H1 (cell line): ENCODE results near the gene MATK. TPM values are rescaled to one million over a fixed set of nuclear protein-coding genes. Genes with fewer than 3 reads are reported as not detected.

Experiments used
- CTCF ChIA-PET: fragments of 300-600 bp; sonication (Branson Sonifier 250); formaldehyde crosslinking; loops from one replicate; lab custom pipeline; 2021; ENCODE audit not compliant: partially characterized antibody; lab: Charles Lee
- POLR2A ChIA-PET: fragments of 300-600 bp; sonication (Branson Sonifier 250); formaldehyde crosslinking; loops from one replicate; lab custom pipeline; 2021; ENCODE audit warnings: inconsistent platforms; ENCODE audit not compliant: partially characterized antibody; lab: Charles Lee
- DNase-seq, 2 experiments: peaks; one replicate each; pipeline versions ENCODE4 v3.0.0 to v3.0.0-alpha.2; 2010 to 2022; ENCODE audit warnings: low spot score in 2 of 2, low read depth in 1 of 2, mixed read lengths in 1 of 2
- FAIRE-seq: peaks from 2 replicates; lab custom pipeline; 2011; peaks lifted over from hg19 to GRCh38; lab: Jason Lieb, UNC
- H2AFZ ChIP-seq: 2 replicates; pipeline ENCODE4 v1.8.1; 2012; ENCODE audit warnings: low read length, inconsistent platforms
- H2AK5ac ChIP-seq: 2 replicates; pipeline ENCODE4 v1.6.1; 2013; ENCODE audit warnings: low read depth, low read length
- H2BK120ac ChIP-seq: replicated peaks from 2 replicates; pipeline ENCODE3; 2013; ENCODE audit warnings: low read depth, low read length, inconsistent platforms
- H2BK12ac ChIP-seq: 2 replicates; pipeline ENCODE4 v1.6.1; 2013; ENCODE audit warnings: low read depth, low read length
- H2BK15ac ChIP-seq: 2 replicates; pipeline ENCODE4 v1.6.1; 2013; ENCODE audit warnings: low read length
- H2BK20ac ChIP-seq: 2 replicates; pipeline ENCODE4 v1.6.1; 2013; ENCODE audit warnings: low read length
- H2BK5ac ChIP-seq: 2 replicates; pipeline ENCODE4 v1.6.1; 2013; ENCODE audit warnings: low read depth, low read length
- H3K14ac ChIP-seq: 2 replicates; pipeline ENCODE4 v1.6.1; 2013; ENCODE audit warnings: inconsistent platforms; ENCODE audit not compliant: insufficient read length
- H3K18ac ChIP-seq: 2 replicates; pipeline ENCODE4 v1.6.1; 2013; ENCODE audit warnings: low read length; ENCODE audit errors: extremely low read depth
- H3K23ac ChIP-seq: 2 replicates; pipeline ENCODE4 v1.6.1; 2013; ENCODE audit warnings: inconsistent platforms; ENCODE audit not compliant: insufficient read length
- H3K23me2 ChIP-seq: 2 replicates; pipeline ENCODE4 v1.6.1; 2013; ENCODE audit warnings: low read depth, low read length
- H3K27ac ChIP-seq: 2 replicates; pipeline ENCODE4 v1.6.1; 2011; ENCODE audit warnings: low read depth, low read length, inconsistent platforms
- H3K27me3 ChIP-seq, 4 experiments: replicated peaks in 1 of 4; 1 replicate in 1 of 4; 2 replicates in 3 of 4; pipeline versions ENCODE4 v1.6.1 to v1.8.1; 2011 to 2013; ENCODE audit warnings: low read length in 3 of 4, mild to moderate bottlenecking in 3 of 4, inconsistent platforms in 2 of 4, mixed read lengths in 2 of 4, moderate library complexity in 1 of 4; ENCODE audit not compliant: control insufficient read depth in 3 of 4, insufficient read depth in 3 of 4; ENCODE audit errors: extremely low read depth in 1 of 4
- H3K36me3 ChIP-seq, 4 experiments: 2 replicates each; pipeline versions ENCODE4 v1.6.1 to v1.8.1; 2011 to 2013; ENCODE audit warnings: mild to moderate bottlenecking in 4 of 4, low read length in 3 of 4, moderate library complexity in 2 of 4, control low read depth in 1 of 4, inconsistent platforms in 1 of 4; ENCODE audit not compliant: insufficient read depth in 4 of 4, control insufficient read depth in 2 of 4
- H3K4ac ChIP-seq: replicated peaks from 2 replicates; pipeline ENCODE3; 2013; ENCODE audit warnings: low read length, low read depth, mixed read lengths, inconsistent platforms; ENCODE audit not compliant: insufficient read length
- H3K4me1 ChIP-seq, 4 experiments: replicated peaks in 1 of 4; 1 replicate in 1 of 4; 2 replicates in 3 of 4; pipeline versions ENCODE4 v1.6.1 to v1.8.1; 2011 to 2013; ENCODE audit warnings: low read length in 3 of 4, inconsistent platforms in 2 of 4, mixed read lengths in 1 of 4; ENCODE audit not compliant: insufficient read depth in 4 of 4, control insufficient read depth in 3 of 4
- H3K4me2 ChIP-seq, 2 experiments: 2 replicates each; pipeline versions ENCODE4 v1.6.1 to v1.8.1; 2011 to 2013; ENCODE audit warnings: low read depth in 2 of 2, low read length in 2 of 2, control low read depth in 1 of 2, inconsistent platforms in 1 of 2, mild to moderate bottlenecking in 1 of 2; ENCODE audit not compliant: insufficient read depth in 1 of 2
- H3K4me3 ChIP-seq, 4 experiments: fragments of 200-600, 300-600 bp in 1 of 4; sonication (generic), shearing (Covaris generic), sonication (Bioruptor Twin) in 1 of 4; 2 replicates each; pipeline versions ENCODE4 v1.5.1 to v1.8.1; 2011 to 2016; ENCODE audit warnings: low read length in 4 of 4, low read depth in 3 of 4, control low read depth in 2 of 4, inconsistent platforms in 2 of 4, mild to moderate bottlenecking in 2 of 4, mixed read lengths in 1 of 4, moderate library complexity in 1 of 4; ENCODE audit not compliant: insufficient read depth in 2 of 4; ENCODE audit errors: extremely low read depth in 1 of 4
- H3K56ac ChIP-seq: replicated peaks from 2 replicates; pipeline ENCODE3; 2013; ENCODE audit warnings: low read depth, mild to moderate bottlenecking, mixed read lengths, low read length, inconsistent platforms; ENCODE audit not compliant: insufficient read length
- H3K79me1 ChIP-seq: 2 replicates; pipeline ENCODE4 v1.6.1; 2013; ENCODE audit warnings: low read depth, low read length, control low read depth
- H3K79me2 ChIP-seq, 2 experiments: 2 replicates each; pipeline versions ENCODE4 v1.6.1 to v1.8.1; 2012 to 2013; ENCODE audit warnings: low read length in 2 of 2, mild to moderate bottlenecking in 2 of 2, inconsistent platforms in 1 of 2; ENCODE audit not compliant: insufficient read depth in 2 of 2, control insufficient read depth in 1 of 2
- H3K9ac ChIP-seq, 4 experiments: replicated peaks in 1 of 4; 1 replicate in 1 of 4; 2 replicates in 3 of 4; pipeline versions ENCODE4 v1.6.1 to v1.8.1; 2011 to 2013; ENCODE audit warnings: low read depth in 3 of 4, low read length in 3 of 4, control low read depth in 2 of 4, mild to moderate bottlenecking in 2 of 4, moderate library complexity in 2 of 4, inconsistent platforms in 1 of 4; ENCODE audit errors: extremely low read depth in 1 of 4
- H3K9me3 ChIP-seq, 2 experiments: 2 replicates each; pipeline versions ENCODE4 v1.6.1 to v1.8.1; 2012 to 2013; ENCODE audit warnings: mild to moderate bottlenecking in 2 of 2, moderate library complexity in 2 of 2, control low read depth in 1 of 2, inconsistent platforms in 1 of 2, low read depth in 1 of 2, low read length in 1 of 2, mixed read lengths in 1 of 2; ENCODE audit not compliant: insufficient read depth in 2 of 2
- H4K20me1 ChIP-seq, 2 experiments: replicated peaks in 1 of 2; 2 replicates each; pipeline versions ENCODE3 to v1.8.1; 2011 to 2013; ENCODE audit warnings: inconsistent platforms in 2 of 2, low read length in 2 of 2, mild to moderate bottlenecking in 1 of 2; ENCODE audit not compliant: insufficient read depth in 2 of 2, control insufficient read depth in 1 of 2
- H4K5ac ChIP-seq: 2 replicates; pipeline ENCODE4 v1.6.1; 2013; ENCODE audit warnings: low read length, low read depth, mixed read lengths, inconsistent platforms; ENCODE audit not compliant: insufficient read length
- H4K8ac ChIP-seq: 2 replicates; pipeline ENCODE4 v1.8.0; 2013; ENCODE audit warnings: mild to moderate bottlenecking, moderate library complexity, low read length, inconsistent platforms; ENCODE audit not compliant: insufficient read depth; ENCODE audit errors: extremely low read depth
- H4K91ac ChIP-seq: replicated peaks from 2 replicates; pipeline ENCODE3; 2013; ENCODE audit warnings: low read length, mixed read lengths, inconsistent platforms; ENCODE audit not compliant: insufficient read length
- EGR1 ChIP-seq: IDR thresholded peaks from 2 replicates; pipeline ENCODE4 v1.6.1; 2011; ENCODE audit warnings: low read depth, low read length, borderline replicate concordance
- FOSL1 ChIP-seq: IDR thresholded peaks from 2 replicates; pipeline ENCODE4 v1.6.1; 2011; ENCODE audit warnings: mild to moderate bottlenecking, low read depth, low read length, moderate library complexity; ENCODE audit not compliant: insufficient read depth
- HDAC6 ChIP-seq: IDR thresholded peaks from one replicate; pipeline ENCODE4 v1.7.1; 2012; ENCODE audit warnings: low read depth, mild to moderate bottlenecking, inconsistent platforms, low read length, moderate library complexity
- KDM5A ChIP-seq: fragments of 200-600 bp; IDR thresholded peaks from 2 replicates; pipeline ENCODE4 v1.7.1; 2012; ENCODE audit warnings: mild to moderate bottlenecking, low read length, inconsistent platforms, mixed read lengths
- RAD21 ChIP-seq, 2 experiments: IDR thresholded peaks in 1 of 2; conservative IDR thresholded peaks in 1 of 2; 2 replicates each; pipeline ENCODE4 v1.6.1; 2011; ENCODE audit warnings: low read depth in 2 of 2, low read length in 2 of 2, improper control_type of control experiment in 1 of 2, inconsistent platforms in 1 of 2, mild to moderate bottlenecking in 1 of 2, moderate library complexity in 1 of 2
- SAP30 ChIP-seq: fragments of 300-600 bp; sonication (generic); IDR thresholded peaks from 2 replicates; pipeline ENCODE4 v1.7.1; 2012; ENCODE audit warnings: low read length, moderate library complexity, mild to moderate bottlenecking, inconsistent platforms; ENCODE audit not compliant: insufficient read depth, insufficient replicate concordance
- TAF7 ChIP-seq: optimal IDR thresholded peaks from 2 replicates; pipeline ENCODE3; 2011; ENCODE audit warnings: low read depth, mild to moderate bottlenecking, inconsistent platforms, low read length, moderate library complexity, borderline replicate concordance
- YY1 ChIP-seq: IDR thresholded peaks from 2 replicates; pipeline ENCODE4 v1.6.1; 2011; ENCODE audit warnings: low read depth, mild to moderate bottlenecking, low read length
- WGBS, 2 experiments: shearing (Covaris generic) in 1 of 2; methylation state at CpG; one replicate each; pipeline versions ENCODE4 v1.1.6 to v1.1.7; 2013 to 2015; ENCODE audit warnings: low lambda C conversion rate in 2 of 2, mixed read lengths in 2 of 2, inconsistent platforms in 1 of 2, low coverage in 1 of 2, missing lambda C conversion rate in 1 of 2; ENCODE audit not compliant: insufficient replicate concordance in 2 of 2, insufficient coverage in 1 of 2, insufficient read length in 1 of 2; ENCODE audit errors: extremely low coverage in 1 of 2, missing lambda C conversion rate in 1 of 2; 5-methylcytosine and 5-hydroxymethylcytosine counted together
- polyA plus RNA-seq, 7 experiments: library from polyadenylated mRNA; depleted of rRNA in 3 of 7; stranded (reverse) in 5 of 7; unstranded in 2 of 7; fragments of >200 nt in 5 of 7; fragments of 200-250 nt in 2 of 7; gene quantifications; 1 replicate in 5 of 7; 2 replicates in 1 of 7; 4 replicates in 1 of 7; pipeline versions ENCODE4 v1.2.1 to v1.2.3, GENCODE V29; 2011 to 2013; ENCODE audit warnings: missing spikeins in 2 of 7, mixed read lengths in 2 of 7
- total RNA-seq: library from RNA; stranded (reverse); fragmentation: NEBNext Ultra II Directional; extraction: Animal tissue kit (Norgen Biotek cat#: 25700); gene quantifications from 2 replicates; pipeline ENCODE4 v1.2.1, GENCODE V29; 2021
- TF ChIP-seq, protein P1 (sequence below): IDR thresholded peaks from 2 replicates; pipeline ENCODE4 v1.6.1; 2011; ENCODE audit warnings: low read depth, mild to moderate bottlenecking, low read length; ENCODE audit not compliant: insufficient read depth
- TF ChIP-seq, protein P2 (sequence below): IDR thresholded peaks from 2 replicates; pipeline ENCODE4 v1.6.1; 2012; ENCODE audit warnings: low read length, inconsistent platforms

The MATK gene
- total and polyA plus RNA-seq, 2 of the 8 experiments (the other 6 are each of a cell fraction or from before 2014, with no cell fraction given) = 20.5 to 21.4 TPM

DNA sequence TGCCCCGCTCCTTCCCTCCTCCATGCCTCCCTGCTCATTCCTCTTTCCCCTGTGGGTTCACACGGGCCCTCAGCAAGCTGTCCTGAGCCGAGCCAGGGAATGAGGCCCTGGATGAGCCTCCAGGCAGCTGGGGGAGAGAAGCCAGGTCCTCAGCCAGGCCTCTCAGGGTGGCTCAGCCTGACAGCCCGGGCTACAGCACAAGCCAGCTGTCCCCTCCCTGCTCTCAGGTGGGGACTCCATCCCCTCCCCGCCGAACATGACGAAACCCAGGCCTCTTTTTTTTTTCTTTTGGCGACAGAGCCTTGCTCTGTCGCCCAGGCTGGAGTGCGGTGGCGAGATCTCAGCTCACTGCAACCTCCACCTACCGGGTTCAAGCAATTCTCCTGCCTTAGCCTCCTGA, 40.0 kb upstream of the MATK start:
- no peak overlapping the region for H3K23ac ChIP-seq
- no peak overlapping the region for H4K91ac ChIP-seq
- no peak overlapping the region for H2BK20ac ChIP-seq
- H3K79me2 ChIP-seq = no peaks in the 10 kb centered on the region
- peaks cover 0 to 5% (median under 1%) of the 10 kb centered on the region in 4 experiments; a peak in 3 of 7 replicates for H3K27me3 ChIP-seq
- no peak overlapping the region for H3K14ac ChIP-seq
- no peaks in the 10 kb centered on the region for H3K4me1 ChIP-seq
- H2AK5ac ChIP-seq = peak overlapping the region; percentile 53; the same call in 1 of the 2 replicates
- POLR2A ChIA-PET = no interaction called here
- H4K5ac ChIP-seq = no peak overlapping the region
- H3K36me3 ChIP-seq = no peaks in the 10 kb centered on the region
- no peak overlapping the region for H3K27ac ChIP-seq
- H2BK15ac ChIP-seq = no peak overlapping the region
- H4K20me1 ChIP-seq = peaks cover 0 to 3% of the 10 kb centered on the region in 2 experiments
- no peak overlapping the region for H3K18ac ChIP-seq
- no peak for DNase-seq
- no peak overlapping the region for H3K4me3 ChIP-seq
- WGBS, 2 experiments = 70% methylated on average over 4 of the region's 12 CpGs; no CpG with 5 or more reads in 1 of the 2 experiments
- peaks cover 2% of the 10 kb centered on the region; the same call in 1 of the 2 replicates for H3K23me2 ChIP-seq
- H3K9ac ChIP-seq = no peak overlapping the region
- no peak overlapping the region for H2BK5ac ChIP-seq
- H3K4me2 ChIP-seq = no peak overlapping the region
- no peak overlapping the region for H3K56ac ChIP-seq
- H3K79me1 ChIP-seq = no peaks in the 10 kb centered on the region
- no peak overlapping the region for H2BK12ac ChIP-seq
- no peak overlapping the region for H3K4ac ChIP-seq
- H4K8ac ChIP-seq = no peak overlapping the region; the same call in 1 of the 2 replicates
- no peak overlapping the region for H2AFZ ChIP-seq
- H2BK120ac ChIP-seq = no peak overlapping the region
- FAIRE-seq = no peak
- no peaks in the 10 kb centered on the region for H3K9me3 ChIP-seq
- CTCF ChIA-PET = interaction anchor here (0.9 to 1.8 kb wide), 3 partner anchors 8 to 68 kb away, joined by 3 to 5 read pairs (median 3); no protein-coding TSS in a partner anchor
- TF ChIP-seq TAF7 (no peak), RAD21 (IDR thresholded peaks at IDR 0.05 in 1 of 2, conservative IDR thresholded peaks at IDR 0.05 in 1 of 2; ENCODE audit: low read depth in 2 of 2, low read length in 2 of 2) (no peak), SAP30 (no peak), HDAC6 (no peak), YY1 (no peak), FOSL1 (no peak), KDM5A (no peak), EGR1 (no peak)
- TF ChIP-seq, protein P1, sequence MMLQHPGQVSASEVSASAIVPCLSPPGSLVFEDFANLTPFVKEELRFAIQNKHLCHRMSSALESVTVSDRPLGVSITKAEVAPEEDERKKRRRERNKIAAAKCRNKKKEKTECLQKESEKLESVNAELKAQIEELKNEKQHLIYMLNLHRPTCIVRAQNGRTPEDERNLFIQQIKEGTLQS = no peak
- TF ChIP-seq, protein P2, sequence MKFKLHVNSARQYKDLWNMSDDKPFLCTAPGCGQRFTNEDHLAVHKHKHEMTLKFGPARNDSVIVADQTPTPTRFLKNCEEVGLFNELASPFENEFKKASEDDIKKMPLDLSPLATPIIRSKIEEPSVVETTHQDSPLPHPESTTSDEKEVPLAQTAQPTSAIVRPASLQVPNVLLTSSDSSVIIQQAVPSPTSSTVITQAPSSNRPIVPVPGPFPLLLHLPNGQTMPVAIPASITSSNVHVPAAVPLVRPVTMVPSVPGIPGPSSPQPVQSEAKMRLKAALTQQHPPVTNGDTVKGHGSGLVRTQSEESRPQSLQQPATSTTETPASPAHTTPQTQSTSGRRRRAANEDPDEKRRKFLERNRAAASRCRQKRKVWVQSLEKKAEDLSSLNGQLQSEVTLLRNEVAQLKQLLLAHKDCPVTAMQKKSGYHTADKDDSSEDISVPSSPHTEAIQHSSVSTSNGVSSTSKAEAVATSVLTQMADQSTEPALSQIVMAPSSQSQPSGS = no peak
